HL-60 (cell line): Measurements from ENCODE around the gene LYRM1.

ENCODE experiments used
- DNase-seq, 2 experiments: peaks; one replicate each; pipeline ENCODE4 v3.0.0-alpha.2; 2010 to 2020; ENCODE audit warnings: low read depth in 1 of 2, low spot score in 1 of 2
- H3K27ac ChIP-seq: fragments of 250-450 bp; sonication (Bioruptor Pico); replicated peaks from 2 replicates; pipeline ENCODE4 v1.5.1; 2020; ENCODE audit warnings: mild to moderate bottlenecking, moderate library complexity
- H3K27me3 ChIP-seq: fragments of 250-450 bp; sonication (Bioruptor Pico); 2 replicates; pipeline ENCODE4 v1.5.1; 2021; ENCODE audit warnings: mild to moderate bottlenecking, moderate library complexity; ENCODE audit not compliant: insufficient read depth, poor library complexity, severe bottlenecking
- H3K4me3 ChIP-seq: replicated peaks from 2 replicates; pipeline ENCODE4 v1.5.1; 2011; ENCODE audit warnings: mild to moderate bottlenecking, control low read depth, low read length; ENCODE audit not compliant: insufficient read depth
- CTCF ChIP-seq: IDR thresholded peaks from one replicate; pipeline ENCODE4 v1.5.1; 2011; ENCODE audit warnings: low read length, control low read depth, inconsistent platforms; ENCODE audit not compliant: insufficient read depth
- GABPA ChIP-seq: IDR thresholded peaks from 2 replicates; pipeline ENCODE4 v1.6.1; 2012; ENCODE audit warnings: low read depth
- POLR2AphosphoS5 ChIP-seq: IDR thresholded peaks from 2 replicates; pipeline ENCODE4 v1.6.1; 2012; ENCODE audit warnings: low read depth
- REST ChIP-seq: IDR thresholded peaks from 2 replicates; pipeline ENCODE4 v1.6.1; 2012; ENCODE audit warnings: low read depth; ENCODE audit not compliant: insufficient replicate concordance
- SPI1 ChIP-seq: IDR thresholded peaks from 2 replicates; pipeline ENCODE4 v1.6.1; 2012; ENCODE audit warnings: low read depth, mild to moderate bottlenecking, borderline replicate concordance

Gene LYRM1

GRCh38 chr16:20903116-20903898, 2.7 kb downstream of the LYRM1 start:
- no peak overlapping the region for H3K4me3 ChIP-seq
- no peaks in the 10 kb centered on the region for H3K27me3 ChIP-seq
- peak overlapping the region; percentile 75 for H3K27ac ChIP-seq
- peak in 1 of 2 experiments; percentile 65 for DNase-seq
- TF ChIP-seq SPI1: peak; percentile 15; the same call in 1 of the 2 replicates
- TF ChIP-seq GABPA: no peak
- no peak for TF ChIP-seq REST
- TF ChIP-seq POLR2AphosphoS5: no peak; the same call in 1 of the 2 replicates

- no peaks in the 10 kb centered on the region for H3K27me3 ChIP-seq
- TF ChIP-seq POLR2AphosphoS5 (no peak), SPI1 (no peak), REST (no peak), GABPA (no peak), CTCF (no peak)
- H3K4me3 ChIP-seq: no peak overlapping the region
- no peak for DNase-seq
- peak overlapping the region; percentile 75 for H3K27ac ChIP-seq
Measured at GRCh38 chr16:20903899-20904506, 3.4 kb downstream of the LYRM1 start.

GRCh38 chr16:20904507-20905081, 4.0 kb downstream of the LYRM1 start:
- TF ChIP-seq SPI1 (peak; percentile 99), GABPA (peak; percentile 70), POLR2AphosphoS5 (peak; percentile 87), CTCF (no peak), REST (no peak)
- peak; percentile 66 to 85 for DNase-seq
- Histone ChIP-seq H3K4me3 (no peak overlapping the region), H3K27ac (peak overlapping the region; percentile 75), H3K27me3 (no peaks in the 10 kb centered on the region)
